Daoy (cell line): ENCODE measurements around the gene PPHLN1. TPM values are rescaled to one million over a fixed set of nuclear protein-coding genes. Genes with fewer than 3 reads are reported as not detected.
A peak's percentile ranks its signal among the peaks of the same experiment; 100 is the strongest.

Experiments used
- DNase-seq: peaks from one replicate; pipeline ENCODE4 v3.0.0-alpha.2; 2015; ENCODE audit warnings: low read depth
- total RNA-seq: library from RNA; depleted of rRNA; stranded (reverse); fragments of >200 nt; shearing (Covaris generic); gene quantifications from 2 replicates; pipeline ENCODE4 v1.2.3, GENCODE V29; 2014; rRNA removed

The PPHLN1 gene
- total RNA-seq, 1 experiment from 2014 or later, result 84.1 TPM

- DNase-seq, result peak; percentile 19
Measured at GRCh38 chr12:42482041-42482747, 156.2 kb downstream of the PPHLN1 start.

GRCh38 chr12:42482748-42483520 is 157.0 kb downstream of the PPHLN1 start:
- peak; percentile 85 for DNase-seq

- peak; percentile 56 for DNase-seq
Measured at GRCh38 chr12:42483521-42483790, 157.5 kb downstream of the PPHLN1 start.

- no peak for DNase-seq
Measured at GRCh38 chr12:42484996-42485395, 159.0 kb downstream of the PPHLN1 start.

- no peak for DNase-seq
Measured at GRCh38 chr12:42485823-42486222, 159.9 kb downstream of the PPHLN1 start.

GRCh38 chr12:42486407-42486806 is 160.4 kb downstream of the PPHLN1 start:
- no peak for DNase-seq

GRCh38 chr12:42490261-42490842 is 164.4 kb downstream of the PPHLN1 start:
- no peak for DNase-seq

Other genes starting within 250 kb of the PPHLN1 start
- gene GXYLT1, start 181.3 kb upstream of the PPHLN1 start, total RNA-seq, result 28.8 and 29.9 TPM in 2 replicates
- gene YAF2, start 87.9 kb upstream of the PPHLN1 start, total RNA-seq, result 11.5 and 16.7 TPM in 2 replicates
- gene ZCRB1, start 73 bp upstream of the PPHLN1 start, total RNA-seq, result 52.9 and 64.9 TPM in 2 replicates